Omental fat pad (tissue), 4 donors: ENCODE data around the gene KRT77. TPM values are rescaled to one million over a fixed set of nuclear protein-coding genes. Genes with fewer than 3 reads are reported as not detected.

Experiments used
- ATAC-seq: fragments of 150-250 bp; one replicate; pipeline ENCODE4 v1.9.1; 2016; ENCODE audit warnings: mild to moderate bottlenecking, moderate library complexity; ENCODE audit not compliant: low FRiP score
- DNase-seq: peaks from one replicate; pipeline ENCODE4 v3.0.0-alpha.2; 2019; ENCODE audit warnings: low spot score
- total RNA-seq, 4 donors: library from RNA; depleted of rRNA; stranded (reverse); fragments of >200 nt; gene quantifications; one replicate each; pipeline ENCODE4 v1.1.0, GENCODE V29; 2016
- TF ChIP-seq, protein P1 (sequence below), 3 donors: fragments of 450-650 bp; IDR thresholded peaks; one replicate each; pipeline ENCODE4 v1.5.1; 2016 to 2017; ENCODE audit warnings: antibody characterized with exemption in 3 of 3, mild to moderate bottlenecking in 3 of 3, moderate library complexity in 2 of 3

The KRT77 gene
- total RNA-seq, 4 donors from 2014 or later = not detected

DNA sequence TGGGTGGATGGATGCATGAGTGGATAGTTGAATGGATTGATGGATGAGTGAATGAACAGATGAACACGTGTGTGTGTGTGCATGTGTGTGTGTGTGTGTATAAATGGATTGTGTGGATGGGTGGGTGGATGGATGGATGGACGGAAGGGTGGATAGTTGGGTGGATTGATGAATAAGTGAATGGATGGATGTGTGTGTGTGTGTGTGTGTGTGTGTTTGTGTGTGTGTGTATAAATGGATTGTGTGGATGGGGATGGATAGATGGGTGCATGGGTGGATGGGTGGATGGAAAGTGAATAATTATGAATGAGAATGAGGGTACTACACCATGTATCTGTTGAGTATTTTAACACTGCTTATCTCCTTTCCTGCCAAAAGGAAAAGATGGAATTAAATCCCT lies 986 bp downstream of the KRT77 start:
- TF ChIP-seq, protein P1, sequence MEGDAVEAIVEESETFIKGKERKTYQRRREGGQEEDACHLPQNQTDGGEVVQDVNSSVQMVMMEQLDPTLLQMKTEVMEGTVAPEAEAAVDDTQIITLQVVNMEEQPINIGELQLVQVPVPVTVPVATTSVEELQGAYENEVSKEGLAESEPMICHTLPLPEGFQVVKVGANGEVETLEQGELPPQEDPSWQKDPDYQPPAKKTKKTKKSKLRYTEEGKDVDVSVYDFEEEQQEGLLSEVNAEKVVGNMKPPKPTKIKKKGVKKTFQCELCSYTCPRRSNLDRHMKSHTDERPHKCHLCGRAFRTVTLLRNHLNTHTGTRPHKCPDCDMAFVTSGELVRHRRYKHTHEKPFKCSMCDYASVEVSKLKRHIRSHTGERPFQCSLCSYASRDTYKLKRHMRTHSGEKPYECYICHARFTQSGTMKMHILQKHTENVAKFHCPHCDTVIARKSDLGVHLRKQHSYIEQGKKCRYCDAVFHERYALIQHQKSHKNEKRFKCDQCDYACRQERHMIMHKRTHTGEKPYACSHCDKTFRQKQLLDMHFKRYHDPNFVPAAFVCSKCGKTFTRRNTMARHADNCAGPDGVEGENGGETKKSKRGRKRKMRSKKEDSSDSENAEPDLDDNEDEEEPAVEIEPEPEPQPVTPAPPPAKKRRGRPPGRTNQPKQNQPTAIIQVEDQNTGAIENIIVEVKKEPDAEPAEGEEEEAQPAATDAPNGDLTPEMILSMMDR (IDR thresholded peaks at IDR 0.05) = no peak
- no peak for DNase-seq
- ATAC-seq = no peak

DNA sequence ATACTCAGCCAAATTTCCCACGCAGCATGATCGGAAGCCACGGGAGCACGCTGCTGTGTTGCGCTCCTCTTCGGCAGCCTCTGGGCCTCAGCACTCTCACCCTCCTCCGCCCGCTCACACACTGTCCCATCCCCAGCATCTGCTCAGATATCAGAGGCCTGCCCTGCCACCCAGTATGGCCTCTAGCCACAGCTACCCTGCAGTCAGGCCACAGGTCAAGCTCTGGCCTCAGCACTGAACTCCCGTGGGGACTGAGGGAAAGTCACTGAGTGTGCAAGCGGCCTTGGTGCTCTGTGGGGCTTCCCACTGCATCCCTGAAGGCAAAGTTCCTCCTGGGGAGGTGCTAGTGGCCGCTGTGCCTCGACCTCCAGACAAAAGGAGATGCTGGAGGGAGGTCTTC lies 2.0 kb downstream of the KRT77 start:
- ATAC-seq = no peak
- DNase-seq = no peak
- TF ChIP-seq, protein P1 (IDR thresholded peaks at IDR 0.05) = no peak

DNA sequence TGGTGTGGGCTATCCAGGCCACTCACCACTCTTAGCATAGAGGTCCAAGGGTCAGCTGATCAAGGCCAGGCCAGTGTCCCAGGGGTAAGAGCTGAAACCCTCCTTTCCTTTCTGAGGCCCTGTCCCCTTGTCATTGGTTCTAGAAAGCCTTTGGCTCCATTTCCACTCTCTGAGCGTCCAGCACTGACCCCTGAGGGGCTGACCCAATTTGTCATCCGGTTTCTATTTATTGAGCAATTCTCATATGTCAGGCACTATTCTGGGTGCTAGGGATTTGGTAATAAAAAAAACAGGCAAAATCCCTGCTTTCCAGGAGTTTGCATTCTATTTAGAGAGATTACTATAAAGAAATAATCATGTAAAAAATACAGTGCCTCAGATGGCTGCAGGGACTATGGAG lies 3.4 kb downstream of the KRT77 start:
- TF ChIP-seq, protein P1 (IDR thresholded peaks at IDR 0.05) = no peak
- DNase-seq = no peak
- peak; percentile 7 for ATAC-seq

DNA sequence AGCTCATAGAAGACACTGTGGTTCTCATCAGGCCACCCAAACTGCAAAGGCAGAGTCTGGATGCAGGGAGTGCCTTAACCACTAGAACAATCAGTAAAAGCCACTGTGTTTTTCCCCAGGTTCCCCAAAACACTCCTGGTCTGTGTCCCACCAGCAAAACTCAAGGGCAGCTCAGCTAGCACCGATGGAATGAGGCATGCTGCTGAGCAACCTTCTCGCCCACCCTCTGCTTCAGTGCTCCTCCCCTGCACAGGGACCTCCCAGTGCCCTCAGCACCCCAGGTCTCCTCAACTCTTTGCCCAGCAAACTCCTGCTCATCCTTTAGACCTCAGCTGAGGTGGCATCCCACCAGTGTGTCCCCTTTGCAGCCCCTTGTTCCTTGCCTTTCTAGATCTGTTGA lies 4.0 kb downstream of the KRT77 start:
- TF ChIP-seq, protein P1 (IDR thresholded peaks at IDR 0.05) = no peak
- DNase-seq (no peak), ATAC-seq (no peak)

DNA sequence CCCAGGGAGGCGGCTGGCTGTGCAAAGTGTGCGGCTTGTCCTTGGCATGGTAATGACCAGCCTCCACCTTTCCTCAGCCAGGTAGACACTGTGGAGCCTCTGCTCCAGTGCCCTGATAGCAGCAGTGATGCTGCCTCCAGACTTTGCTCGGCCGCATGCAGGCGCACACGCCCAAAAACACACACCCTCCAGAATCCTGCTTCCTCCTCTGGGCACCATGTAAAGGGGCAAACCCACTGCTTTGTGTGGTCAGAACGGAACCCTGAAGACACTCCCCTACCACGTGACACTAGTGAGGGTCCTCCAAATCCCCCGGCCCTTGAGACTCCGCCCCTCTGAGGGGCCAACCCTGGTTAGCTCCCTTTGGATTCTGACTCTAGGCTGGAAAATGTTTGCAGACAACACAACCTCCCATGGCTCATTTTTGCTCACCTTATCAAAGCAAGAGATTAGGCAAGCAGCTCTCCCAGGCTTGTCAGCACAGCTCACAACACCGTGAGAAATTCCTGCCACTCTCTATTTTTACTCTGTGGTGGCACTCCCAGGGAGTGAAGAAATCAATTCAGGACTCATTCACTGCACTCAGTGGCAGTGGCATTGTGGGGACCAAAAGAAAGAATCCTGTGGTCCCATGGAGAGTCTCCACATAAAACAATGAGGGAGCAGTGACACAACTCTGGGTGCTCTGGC lies 4.5 kb downstream of the KRT77 start:
- TF ChIP-seq, protein P1 (IDR thresholded peaks at IDR 0.05) = no peak
- DNase-seq (no peak), ATAC-seq (no peak)

DNA sequence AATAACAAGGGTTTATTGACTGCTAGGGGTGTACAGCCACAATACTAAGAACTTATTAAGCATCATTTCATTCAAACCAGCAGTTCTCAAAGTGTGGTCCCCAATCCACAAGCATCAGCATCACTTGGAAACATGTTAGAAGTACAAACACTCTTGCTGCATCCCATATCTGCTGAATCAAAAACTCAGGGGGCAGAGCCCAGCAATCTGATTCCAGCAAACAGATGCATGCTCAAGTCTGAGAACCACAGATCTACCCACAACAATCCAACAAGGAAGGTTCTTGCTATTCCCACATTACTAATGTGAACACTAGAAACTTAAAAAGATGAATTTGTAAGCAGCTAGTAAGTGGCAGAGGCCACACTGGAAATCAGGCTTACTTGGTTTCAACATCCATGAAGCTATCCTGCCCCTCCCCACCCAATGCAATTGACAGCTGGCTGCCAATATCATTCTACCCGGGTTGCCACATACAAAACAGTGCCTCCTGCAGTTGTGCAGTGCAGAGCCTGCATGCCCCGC lies 6.2 kb downstream of the KRT77 start:
- no peak for DNase-seq
- TF ChIP-seq, protein P1 (IDR thresholded peaks at IDR 0.05) = no peak
- no peak for ATAC-seq

DNA sequence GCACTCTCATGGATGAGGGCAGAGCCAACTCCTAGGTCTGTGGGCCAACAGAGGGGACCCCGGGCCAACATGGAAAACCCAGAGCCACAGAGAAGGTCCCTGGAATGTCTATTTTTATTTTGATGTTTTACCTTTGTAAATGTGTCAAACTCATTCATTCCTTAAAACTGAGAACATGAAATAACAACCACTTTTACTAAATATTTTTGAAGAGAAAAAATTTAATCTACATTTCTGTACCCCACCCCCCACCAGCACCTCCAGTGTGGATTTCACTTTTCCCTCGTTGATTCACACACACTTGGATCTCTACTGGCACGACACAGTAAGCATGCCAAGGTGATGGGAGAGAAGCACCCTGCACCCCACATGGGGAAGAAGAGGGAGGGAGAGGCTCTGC lies 6.7 kb downstream of the KRT77 start:
- no peak for DNase-seq
- ATAC-seq = no peak
- TF ChIP-seq, protein P1 (IDR thresholded peaks at IDR 0.05) = no peak
